ENCODE results near the gene FCHSD1. TPM values are rescaled to one million over a fixed set of nuclear protein-coding genes. Genes with fewer than 3 reads are reported as not detected.

FCHSD1 gene
- total RNA-seq, 1 donor from 2014 or later: 40.6 TPM

GRCh38 chr5:141691867-141692532 lies 40.8 kb upstream of the FCHSD1 start:
- peak overlapping the region; percentile 52 for H3K4me3 ChIP-seq (ENCODE audit: insufficient read depth, low read depth, low read length)
- peaks cover 19% of the 10 kb centered on the region for H3K4me1 Mint-ChIP-seq (ENCODE audit: low read depth, unreplicated experiment)
- H3K9ac ChIP-seq (ENCODE audit: low read length): peak overlapping the region; percentile 41
- H3K4me1 ChIP-seq (ENCODE audit: insufficient read depth, low read length): peaks cover 20% of the 10 kb centered on the region
- DNase-seq (ENCODE audit: low read depth) (peak; percentile 22), FAIRE-seq (no peak)
- peaks cover 47% of the 10 kb centered on the region for H3K27me3 Mint-ChIP-seq (ENCODE audit: low read depth, unreplicated experiment)
- no peaks in the 10 kb centered on the region for H3K79me2 ChIP-seq (ENCODE audit: insufficient read depth, low read length)
- TF ChIP-seq CTCF (IDR thresholded peaks at IDR 0.05; ENCODE audit: insufficient read depth, low read depth, low read length) (peak; percentile 84), EZH2 (IDR thresholded peaks at IDR 0.05; ENCODE audit: insufficient read depth, low read length) (no peak)
- no peak overlapping the region for H3K27ac ChIP-seq (ENCODE audit: low read depth, low read length)
- H3K4me3 Mint-ChIP-seq (ENCODE audit: unreplicated experiment): peak overlapping the region; percentile 84
- peak overlapping the region; percentile 89 for H3K4me2 ChIP-seq (ENCODE audit: low read length)
- peak overlapping the region; percentile 34 for H3K27ac Mint-ChIP-seq (ENCODE audit: unreplicated experiment)
- H4K20me1 ChIP-seq (ENCODE audit: insufficient read depth, low read length): no peaks in the 10 kb centered on the region
- peak overlapping the region; percentile 79 for H2AFZ ChIP-seq (ENCODE audit: low read depth, low read length)
- H3K36me3 Mint-ChIP-seq (ENCODE audit: low read depth, unreplicated experiment): no peaks in the 10 kb centered on the region
- H3K36me3 ChIP-seq (ENCODE audit: insufficient read depth, low read length): no peaks in the 10 kb centered on the region
- no peaks in the 10 kb centered on the region for H3K9me3 ChIP-seq (ENCODE audit: insufficient read depth, low read depth, low read length)
- H3K9me3 Mint-ChIP-seq (ENCODE audit: unreplicated experiment): no peaks in the 10 kb centered on the region
- peaks cover 18% of the 10 kb centered on the region for H3K27me3 ChIP-seq (ENCODE audit: insufficient read depth, low read length)

GRCh38 chr5:141691286-141691866 lies 40.2 kb upstream of the FCHSD1 start:
- FAIRE-seq (no peak), DNase-seq (ENCODE audit: low read depth) (no peak)
- Mint-ChIP-seq H3K4me3 (ENCODE audit: unreplicated experiment) (no peak overlapping the region), H3K27me3 (ENCODE audit: low read depth, unreplicated experiment) (peaks cover 40% of the 10 kb centered on the region), H3K27ac (ENCODE audit: unreplicated experiment) (no peak overlapping the region), H3K4me1 (ENCODE audit: low read depth, unreplicated experiment) (peaks cover 19% of the 10 kb centered on the region), H3K36me3 (ENCODE audit: low read depth, unreplicated experiment) (no peaks in the 10 kb centered on the region), H3K9me3 (ENCODE audit: unreplicated experiment) (no peaks in the 10 kb centered on the region)
- Histone ChIP-seq H3K9me3 (ENCODE audit: insufficient read depth, low read depth, low read length) (no peaks in the 10 kb centered on the region), H3K4me3 (ENCODE audit: insufficient read depth, low read depth, low read length) (no peak overlapping the region), H3K4me2 (ENCODE audit: low read length) (no peak overlapping the region), H2AFZ (ENCODE audit: low read depth, low read length) (no peak overlapping the region), H3K4me1 (ENCODE audit: insufficient read depth, low read length) (peaks cover 21% of the 10 kb centered on the region), H3K27ac (ENCODE audit: low read depth, low read length) (no peak overlapping the region), H3K9ac (ENCODE audit: low read length) (no peak overlapping the region), H3K27me3 (ENCODE audit: insufficient read depth, low read length) (peaks cover 18% of the 10 kb centered on the region), H4K20me1 (ENCODE audit: insufficient read depth, low read length) (no peaks in the 10 kb centered on the region), H3K36me3 (ENCODE audit: insufficient read depth, low read length) (no peaks in the 10 kb centered on the region), H3K79me2 (ENCODE audit: insufficient read depth, low read length) (no peaks in the 10 kb centered on the region)
- no peak for TF ChIP-seq CTCF (IDR thresholded peaks at IDR 0.05; ENCODE audit: insufficient read depth, low read depth, low read length)
- TF ChIP-seq EZH2 (IDR thresholded peaks at IDR 0.05; ENCODE audit: insufficient read depth, low read length): no peak
